A375 (cell line): ENCODE measurements around the gene TIMM23. TPM values are rescaled to one million over a fixed set of nuclear protein-coding genes. Genes with fewer than 3 reads are reported as not detected.

Source experiments
- small RNA-seq: library from RNA; depleted of rRNA; stranded (forward); fragments of <200 nt; gene quantifications from one replicate; pipeline ENCODE3, GENCODE V24; 2014
- total RNA-seq: library from RNA; depleted of rRNA; stranded (reverse); fragments of >200 nt; shearing (Covaris generic); gene quantifications from 2 replicates; pipeline ENCODE4 v1.2.3, GENCODE V29; 2014; rRNA removed

Gene TIMM23
- 75.3 and 102 TPM in 2 replicates for total RNA-seq

GRCh38 chr10:45972106-45972812 lies at the start of gene TIMM23:
Gene TIMM23, plus strand, starts transcription at chr10:45972489. Its CDS starts 136 bp downstream, at chr10:45972625.

GRCh38 chr10:46030091-46030937 lies 58.0 kb downstream of the TIMM23 start, which contains the start of gene NCOA4:
Gene NCOA4, minus strand, starts transcription at chr10:46030623. Its CDS starts 13,943 bp downstream, at chr10:46016680.

GRCh38 chr10:46046261-46046660 lies 74.0 kb downstream of the TIMM23 start, which contains the start of gene MSMB:
Gene MSMB, minus strand, starts transcription at chr10:46046269. Its CDS starts 32 bp downstream, at chr10:46046237.

Small RNAs within 50 kb of the gene (small RNA-seq; reads per million reads assigned to genes)
- not detected for gene SNORA74C-1

Other genes starting within 250 kb of the TIMM23 start
- gene WASHC2C, start 245.2 kb upstream of the TIMM23 start, total RNA-seq: 9.7 and 21.4 TPM in 2 replicates
- 8.1 and 11.7 TPM in 2 replicates for gene AGAP4, start 125.0 kb upstream of the TIMM23 start, total RNA-seq
- 65.9 and 78.6 TPM in 2 replicates for gene NCOA4, start 58.1 kb downstream of the TIMM23 start, total RNA-seq
- not detected in 2 replicates for gene MSMB, start 73.8 kb downstream of the TIMM23 start, total RNA-seq